GM12878 (cell line): ENCODE data around the gene HMX2.

Experiments used
- EP300 ChIP-seq, 2 experiments: fragments of 150-350 bp in 1 of 2; IDR thresholded peaks; 2 replicates each; pipeline ENCODE4 v1.6.1; 2011 to 2012; ENCODE audit warnings: low read depth in 2 of 2, low read length in 2 of 2, borderline replicate concordance in 1 of 2, improper control_type of control experiment in 1 of 2, inconsistent platforms in 1 of 2; ENCODE audit not compliant: control insufficient read depth in 1 of 2
- HDAC2 ChIP-seq: fragments of 200-600 bp; sonication (generic); IDR thresholded peaks from 2 replicates; pipeline ENCODE4 v1.6.1; 2017
- JUNB ChIP-seq: IDR thresholded peaks from 2 replicates; pipeline ENCODE4 v1.6.1; 2016; ENCODE audit warnings: antibody characterized with exemption, mild to moderate bottlenecking
- NFYB ChIP-seq: IDR thresholded peaks from 2 replicates; pipeline ENCODE4 v1.6.1; 2011; ENCODE audit warnings: low read depth, mild to moderate bottlenecking, low read length, improper control_type of control experiment, moderate library complexity; ENCODE audit not compliant: insufficient read depth
- POLR2A ChIP-seq: IDR thresholded peaks from 2 replicates; pipeline ENCODE4 v1.6.1; 2011; ENCODE audit warnings: low read depth, mild to moderate bottlenecking, low read length
- RCOR1 ChIP-seq: conservative IDR thresholded peaks from 2 replicates; pipeline ENCODE4 v1.6.1; 2012; ENCODE audit warnings: low read depth, low read length, improper control_type of control experiment
- TAF1 ChIP-seq: IDR thresholded peaks from 2 replicates; pipeline ENCODE4 v1.6.1; 2011; ENCODE audit warnings: mild to moderate bottlenecking, low read depth, low read length, borderline replicate concordance
- YY1 ChIP-seq: IDR thresholded peaks from 2 replicates; pipeline ENCODE4 v1.6.1; 2011; ENCODE audit warnings: low read depth, mild to moderate bottlenecking, low read length
- TF ChIP-seq, protein P1 (sequence below), 3 experiments: IDR thresholded peaks in 2 of 3; conservative IDR thresholded peaks in 1 of 3; 2 replicates each; pipeline ENCODE4 v1.5.1; 2011; ENCODE audit warnings: low read depth in 3 of 3, low read length in 3 of 3, mild to moderate bottlenecking in 3 of 3, control low read depth in 2 of 3, moderate library complexity in 2 of 3, inconsistent platforms in 1 of 3, mixed read lengths in 1 of 3; ENCODE audit not compliant: control insufficient read depth in 2 of 3, insufficient read depth in 1 of 3; ENCODE audit errors: extremely low read depth in 1 of 3

DNA sequence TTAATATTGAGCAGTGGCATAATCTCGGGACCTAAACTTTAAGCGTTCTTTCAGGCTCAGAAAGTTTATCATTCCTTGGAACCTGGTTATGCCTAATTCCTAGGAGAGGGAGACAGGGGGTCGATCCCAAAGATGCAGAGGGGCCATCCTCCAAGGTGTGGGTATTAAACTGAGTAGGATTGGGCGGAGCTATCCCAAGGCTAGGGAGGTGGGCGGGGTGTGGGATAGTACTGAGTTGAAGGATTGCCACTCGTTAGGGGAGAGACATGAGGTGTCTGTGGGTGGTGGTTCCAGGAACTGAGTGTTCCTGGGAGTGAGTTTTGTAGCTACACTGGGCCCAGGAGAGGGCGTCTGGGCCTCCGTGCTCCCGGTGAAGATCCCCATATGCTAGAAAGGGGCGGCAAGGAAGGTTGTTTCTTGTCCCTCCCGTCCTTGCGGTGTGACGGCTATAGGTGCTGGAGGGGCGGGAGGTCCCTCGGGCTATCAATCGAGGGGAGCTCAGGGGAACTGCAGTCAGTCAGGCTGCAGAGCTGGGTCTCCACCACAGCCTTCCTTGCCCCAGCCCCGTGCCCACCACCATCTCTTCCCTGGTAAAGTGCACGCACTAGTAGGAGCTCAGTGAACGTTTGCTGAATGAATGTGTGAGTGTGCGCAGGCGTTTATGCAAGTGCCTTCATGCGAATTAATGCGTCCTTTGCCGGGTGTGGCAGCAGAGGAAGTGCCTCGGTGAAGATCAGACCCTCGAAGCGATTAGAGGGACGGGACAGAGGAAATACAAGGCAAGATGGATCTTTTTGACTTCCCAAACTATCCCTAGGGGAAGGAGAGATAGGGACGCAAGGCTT lies 3.0 kb upstream of the HMX2 start:
- TF ChIP-seq, protein P1, sequence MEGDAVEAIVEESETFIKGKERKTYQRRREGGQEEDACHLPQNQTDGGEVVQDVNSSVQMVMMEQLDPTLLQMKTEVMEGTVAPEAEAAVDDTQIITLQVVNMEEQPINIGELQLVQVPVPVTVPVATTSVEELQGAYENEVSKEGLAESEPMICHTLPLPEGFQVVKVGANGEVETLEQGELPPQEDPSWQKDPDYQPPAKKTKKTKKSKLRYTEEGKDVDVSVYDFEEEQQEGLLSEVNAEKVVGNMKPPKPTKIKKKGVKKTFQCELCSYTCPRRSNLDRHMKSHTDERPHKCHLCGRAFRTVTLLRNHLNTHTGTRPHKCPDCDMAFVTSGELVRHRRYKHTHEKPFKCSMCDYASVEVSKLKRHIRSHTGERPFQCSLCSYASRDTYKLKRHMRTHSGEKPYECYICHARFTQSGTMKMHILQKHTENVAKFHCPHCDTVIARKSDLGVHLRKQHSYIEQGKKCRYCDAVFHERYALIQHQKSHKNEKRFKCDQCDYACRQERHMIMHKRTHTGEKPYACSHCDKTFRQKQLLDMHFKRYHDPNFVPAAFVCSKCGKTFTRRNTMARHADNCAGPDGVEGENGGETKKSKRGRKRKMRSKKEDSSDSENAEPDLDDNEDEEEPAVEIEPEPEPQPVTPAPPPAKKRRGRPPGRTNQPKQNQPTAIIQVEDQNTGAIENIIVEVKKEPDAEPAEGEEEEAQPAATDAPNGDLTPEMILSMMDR (IDR thresholded peaks at IDR 0.05 in 2 of 3, conservative IDR thresholded peaks at IDR 0.05 in 1 of 3; ENCODE audit: control insufficient read depth in 2 of 3, extremely low read depth in 1 of 3, insufficient read depth in 1 of 3, low read depth in 3 of 3, low read length in 3 of 3), result peak in 1 of 3 experiments; percentile 22; a peak in 2 of 6 replicates
- TF ChIP-seq RCOR1 (no peak), EP300 (IDR thresholded peaks at IDR 0.05; ENCODE audit: borderline replicate concordance in 1 of 2, control insufficient read depth in 1 of 2, low read depth in 2 of 2, low read length in 2 of 2) (no peak), HDAC2 (no peak), POLR2A (no peak), NFYB (no peak), YY1 (no peak), TAF1 (no peak), JUNB (no peak)
